Small intestine (tissue), 7 donors: Measurements from ENCODE around the gene SSTR5. TPM values are rescaled to one million over a fixed set of nuclear protein-coding genes. Genes with fewer than 3 reads are reported as not detected.

Experiments used
- DNase-seq, 2 donors: peaks; one replicate each; pipeline versions ENCODE4 v3.0.0 to v3.0.0-alpha.2; 2013
- FAIRE-seq: peaks from 2 replicates; lab custom pipeline; 2012; peaks lifted over from hg19 to GRCh38; lab: Jason Lieb, UNC
- H3K27ac ChIP-seq, 3 donors: one replicate each; pipeline ENCODE4 v1.5.1; 2013; ENCODE audit warnings: low read length in 2 of 3, mild to moderate bottlenecking in 2 of 3, control low read depth in 1 of 3, inconsistent platforms in 1 of 3, low read depth in 1 of 3, moderate library complexity in 1 of 3
- H3K27me3 ChIP-seq, 3 donors: one replicate each; pipeline ENCODE4 v1.6.1; 2013; ENCODE audit warnings: low read length in 3 of 3, inconsistent platforms in 1 of 3; ENCODE audit not compliant: control insufficient read depth in 3 of 3, insufficient read depth in 3 of 3
- H3K36me3 ChIP-seq, 3 donors: one replicate each; pipeline ENCODE4 v1.6.1; 2013; ENCODE audit warnings: low read length in 3 of 3, inconsistent platforms in 1 of 3, low read depth in 1 of 3, mild to moderate bottlenecking in 1 of 3, moderate library complexity in 1 of 3; ENCODE audit not compliant: control insufficient read depth in 3 of 3, insufficient read depth in 2 of 3
- H3K4me1 ChIP-seq, 3 donors: one replicate each; pipeline ENCODE4 v1.6.1; 2013; ENCODE audit warnings: low read length in 2 of 3, inconsistent platforms in 1 of 3, low read depth in 1 of 3, mild to moderate bottlenecking in 1 of 3, moderate library complexity in 1 of 3; ENCODE audit not compliant: control insufficient read depth in 3 of 3, insufficient read depth in 2 of 3
- H3K4me3 ChIP-seq, 3 donors: one replicate each; pipeline ENCODE4 v1.5.1; 2013; ENCODE audit warnings: low read length in 3 of 3, control low read depth in 1 of 3, inconsistent platforms in 1 of 3, low read depth in 1 of 3, mild to moderate bottlenecking in 1 of 3, moderate library complexity in 1 of 3
- H3K9me3 ChIP-seq, 2 donors: one replicate each; pipeline ENCODE4 v1.6.1; 2013; ENCODE audit warnings: low read depth in 1 of 2, low read length in 1 of 2; ENCODE audit not compliant: control insufficient read depth in 2 of 2, insufficient read depth in 1 of 2
- WGBS, 3 donors: extraction: QIAGEN DNeasy Blood & Tissue Kit; methylation state at CpG; one replicate each; pipeline ENCODE4 v1.1.7; 2013; 5-methylcytosine and 5-hydroxymethylcytosine counted together
- polyA plus RNA-seq, 4 donors: library from polyadenylated mRNA; stranded (reverse) in 3 of 4; unstranded in 1 of 4; fragments of 200-250 nt in 3 of 4; fragments of 120-200 nt in 1 of 4; gene quantifications; one replicate each; pipeline versions ENCODE4 v1.2.1 to v1.2.3, GENCODE V29; 2013
- donor health status: healthy with polysubstance abuse.
- donor health status: control.
- donor health status: control.
- donor health status: Bipolar disorder and iron deficiency.
- donor health status: healthy.

Gene SSTR5
- polyA plus RNA-seq, 4 donors = 0.24 to 0.87 TPM; not detected in 2

DNA sequence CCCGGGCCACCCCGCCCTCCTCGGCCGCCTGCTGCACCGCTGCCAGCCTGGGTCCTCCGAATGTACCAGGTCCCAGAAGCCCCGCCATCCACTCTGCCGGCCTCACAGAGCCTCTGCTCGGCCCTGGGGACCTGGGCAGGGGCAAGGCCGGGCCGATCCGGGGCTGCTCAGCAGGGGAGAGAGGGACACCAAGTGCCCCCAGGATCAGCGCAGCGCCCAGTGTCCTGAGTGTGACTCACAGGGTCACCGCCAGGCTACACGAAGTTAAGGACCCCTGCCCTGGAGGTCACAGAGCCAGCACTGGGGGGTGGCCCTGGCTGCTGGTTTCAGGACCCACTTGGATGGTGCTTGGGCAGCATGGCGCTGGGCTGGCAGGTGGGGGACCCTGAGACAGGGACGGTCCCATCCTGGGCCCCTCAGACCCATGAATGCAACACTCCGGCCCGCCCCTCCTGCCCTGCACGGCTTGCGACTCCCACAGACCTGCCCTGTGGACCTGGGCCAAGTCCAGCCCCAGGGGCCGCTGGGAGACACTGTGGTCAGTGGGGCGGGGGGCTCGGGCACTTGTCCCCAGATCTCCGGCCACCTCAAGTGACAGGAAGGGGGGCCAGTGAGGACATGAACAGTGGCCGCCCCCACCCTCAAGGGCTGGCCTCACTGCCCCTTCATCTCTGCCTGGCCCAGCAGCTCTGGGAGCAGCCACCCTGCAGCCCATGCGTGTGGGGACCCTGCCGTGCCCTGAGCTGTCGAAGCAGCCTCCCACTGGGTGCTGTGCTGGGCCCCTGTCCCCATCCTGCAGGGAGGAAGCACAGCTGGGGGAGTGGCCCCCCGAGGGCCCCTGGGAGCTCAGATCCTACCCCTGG, 23.2 kb upstream of the SSTR5 start:
- 38 to 76% (median 62%) methylated on average over 25 to 31 of the region's 31 CpGs for WGBS, 3 donors
- Histone ChIP-seq H3K27me3 (peaks cover 0 to 3% (median 0%) of the 10 kb centered on the region in 3 donors), H3K27ac (no peak overlapping the region), H3K9me3 (peaks cover 0 to 7% of the 10 kb centered on the region in 2 donors), H3K36me3 (no peaks in the 10 kb centered on the region), H3K4me3 (no peak overlapping the region), H3K4me1 (peaks cover 0 to 8% (median 0%) of the 10 kb centered on the region in 3 donors)
- DNase-seq (no peak), FAIRE-seq (no peak)

DNA sequence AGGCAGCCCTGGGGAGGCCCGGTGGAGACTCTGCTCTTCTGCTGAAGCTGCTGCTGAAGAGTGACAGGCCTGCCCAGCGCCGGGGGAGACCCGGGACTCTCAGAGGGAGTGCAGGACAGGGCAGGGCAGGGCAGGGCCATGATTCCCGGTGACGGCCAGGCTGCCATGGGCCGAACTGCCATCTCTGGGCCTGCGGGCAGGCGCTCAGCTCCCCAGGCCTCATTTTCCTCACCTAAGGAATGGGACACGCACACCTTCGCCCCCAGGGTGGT, 22.6 kb upstream of the SSTR5 start:
- Histone ChIP-seq H3K27ac (no peak overlapping the region), H3K36me3 (no peaks in the 10 kb centered on the region), H3K27me3 (peaks cover 0 to 3% (median 0%) of the 10 kb centered on the region in 3 donors), H3K9me3 (peaks cover 0 to 7% of the 10 kb centered on the region in 2 donors), H3K4me1 (peaks cover 0 to 8% (median 0%) of the 10 kb centered on the region in 3 donors), H3K4me3 (no peak overlapping the region)
- FAIRE-seq (no peak), DNase-seq (no peak)
- WGBS, 3 donors = 55 to 86% (median 74%) methylated on average over 11 of the region's 11 CpGs

DNA sequence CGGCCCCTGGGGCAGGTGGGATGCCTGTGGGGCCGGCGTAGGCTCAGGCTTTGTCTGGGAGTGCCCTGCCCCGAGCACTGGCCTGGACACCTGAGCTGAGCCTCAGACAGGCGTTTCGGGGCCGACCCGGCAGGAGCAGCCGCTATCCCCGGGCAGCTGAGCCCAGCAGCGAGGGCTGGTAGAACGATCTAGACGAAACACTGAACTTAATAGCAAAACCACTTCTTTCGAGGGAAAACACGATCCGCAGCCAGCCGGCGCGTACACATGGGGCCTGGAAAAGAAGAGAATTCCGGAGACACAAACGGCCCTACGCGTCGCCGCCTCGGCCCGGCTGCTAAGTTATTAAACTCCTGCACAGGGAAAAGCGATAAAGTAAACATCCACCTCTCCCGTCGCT, 22.0 kb upstream of the SSTR5 start:
- no peak for FAIRE-seq
- peaks cover 0 to 7% of the 10 kb centered on the region in 2 donors for H3K9me3 ChIP-seq
- no peak overlapping the region for H3K27ac ChIP-seq
- peaks cover 0 to 3% (median 0%) of the 10 kb centered on the region in 3 donors for H3K27me3 ChIP-seq
- peaks cover 0 to 8% (median 0%) of the 10 kb centered on the region in 3 donors for H3K4me1 ChIP-seq
- no peaks in the 10 kb centered on the region for H3K36me3 ChIP-seq
- no peak overlapping the region for H3K4me3 ChIP-seq
- WGBS, 3 donors = 73 to 79% (median 75%) methylated on average over 30 of the region's 30 CpGs
- DNase-seq = no peak

DNA sequence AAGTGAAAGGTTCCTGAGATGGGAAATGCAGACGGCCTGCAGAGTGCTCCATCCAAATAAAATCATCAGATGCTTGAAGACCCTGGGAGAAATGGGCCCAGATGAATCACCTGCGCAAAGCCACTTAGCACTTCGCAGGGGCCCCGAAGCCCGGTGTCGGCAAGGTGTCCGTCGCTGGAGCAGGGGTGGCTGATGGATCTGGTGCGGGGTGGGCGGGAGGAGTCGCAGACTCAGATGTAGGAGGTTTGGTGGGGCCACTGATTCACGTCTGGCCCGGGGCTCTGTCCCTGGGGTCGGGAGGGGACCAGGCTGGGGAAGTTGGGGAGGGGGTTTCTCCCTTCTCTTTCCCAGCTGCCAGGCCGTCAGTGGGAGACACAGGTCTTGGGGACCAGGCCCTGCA, 21.6 kb upstream of the SSTR5 start:
- Histone ChIP-seq H3K4me3 (no peak overlapping the region), H3K27ac (no peak overlapping the region), H3K4me1 (peaks cover 0 to 8% (median 0%) of the 10 kb centered on the region in 3 donors), H3K9me3 (peaks cover 0 to 7% of the 10 kb centered on the region in 2 donors), H3K27me3 (peaks cover 0 to 3% (median 0%) of the 10 kb centered on the region in 3 donors), H3K36me3 (no peaks in the 10 kb centered on the region)
- WGBS, 3 donors = 78 to 80% (median 79%) methylated on average over 15 of the region's 15 CpGs
- DNase-seq = no peak
- no peak for FAIRE-seq

DNA sequence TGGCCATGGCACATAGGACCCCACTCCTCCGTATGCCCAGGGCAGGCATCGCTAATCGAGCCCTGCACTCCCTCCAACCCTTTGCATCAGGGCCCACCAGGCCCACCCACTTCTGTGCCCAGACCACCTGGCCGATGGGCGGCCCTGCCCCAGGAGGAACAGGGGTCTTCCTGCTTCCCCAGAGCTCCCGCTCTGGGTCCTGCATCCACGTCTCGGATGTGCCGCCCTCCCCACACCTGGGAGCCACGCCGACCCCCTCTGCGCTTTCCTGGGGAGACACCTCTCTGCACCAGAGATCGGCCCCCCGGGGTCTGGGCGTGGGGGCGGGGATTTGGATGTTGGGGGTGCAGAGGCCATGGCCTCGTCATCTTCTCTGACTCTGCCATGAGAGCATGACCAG, 21.1 kb upstream of the SSTR5 start:
- no peak for FAIRE-seq
- Histone ChIP-seq H3K4me1 (peaks cover 0 to 8% (median 0%) of the 10 kb centered on the region in 3 donors), H3K4me3 (no peak overlapping the region), H3K9me3 (peaks cover 0 to 11% of the 10 kb centered on the region in 2 donors), H3K27ac (no peak overlapping the region), H3K27me3 (peaks cover 0 to 3% (median 0%) of the 10 kb centered on the region in 3 donors), H3K36me3 (no peaks in the 10 kb centered on the region)
- no peak for DNase-seq
- 89 to 91% (median 91%) methylated on average over 16 to 17 of the region's 17 CpGs for WGBS, 3 donors

DNA sequence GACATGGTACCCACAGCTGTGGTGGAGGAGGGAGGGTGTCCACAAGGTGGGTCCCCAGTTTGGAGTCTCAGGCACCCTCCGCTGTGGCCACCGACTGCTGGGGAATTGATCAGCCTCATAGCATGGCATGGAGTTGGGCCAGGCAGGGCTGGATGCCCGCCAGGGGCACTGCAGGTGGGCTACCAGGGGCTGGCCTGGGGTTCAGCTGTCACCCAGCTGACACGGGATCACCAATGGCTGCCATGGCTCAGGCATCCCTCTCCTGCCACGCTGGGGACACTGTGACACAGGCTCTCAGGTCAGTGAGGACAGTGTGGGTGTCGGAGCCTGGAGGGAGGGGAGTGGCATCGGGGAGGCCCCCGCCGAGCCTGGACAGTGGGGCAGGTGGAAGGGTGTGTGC, 19.8 kb upstream of the SSTR5 start:
- peaks cover 0 to 3% (median 0%) of the 10 kb centered on the region in 3 donors for H3K27me3 ChIP-seq
- WGBS, 3 donors = 68 to 88% (median 69%) methylated on average over 6 to 9 of the region's 9 CpGs
- H3K36me3 ChIP-seq = no peaks in the 10 kb centered on the region
- FAIRE-seq (no peak), DNase-seq (no peak)
- no peak overlapping the region for H3K27ac ChIP-seq
- no peak overlapping the region for H3K4me3 ChIP-seq
- peaks cover 0 to 18% of the 10 kb centered on the region in 2 donors for H3K9me3 ChIP-seq
- H3K4me1 ChIP-seq = peaks cover 0 to 8% (median 0%) of the 10 kb centered on the region in 3 donors

DNA sequence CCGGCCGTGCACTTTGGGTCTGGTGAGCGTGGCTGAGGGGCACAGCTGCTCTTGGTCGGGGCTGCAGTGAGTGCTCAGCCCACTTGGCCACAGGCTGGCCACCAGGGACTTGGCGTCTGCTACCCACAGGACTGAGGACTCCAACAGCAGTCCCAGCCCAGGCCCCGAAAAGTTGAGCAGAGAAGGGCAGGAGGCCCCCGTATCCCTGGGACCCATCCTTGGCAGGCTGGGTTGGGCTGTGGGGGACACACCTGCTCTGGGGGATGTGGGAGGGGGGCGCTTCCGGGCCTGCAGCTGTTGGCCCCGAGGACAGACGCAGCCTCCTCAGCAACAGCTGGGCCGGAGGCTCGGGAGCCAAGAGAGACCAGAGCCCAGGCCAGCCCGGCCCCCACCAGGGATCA, 19.4 kb upstream of the SSTR5 start:
- Histone ChIP-seq H3K27me3 (peaks cover 0 to 3% (median 0%) of the 10 kb centered on the region in 3 donors), H3K9me3 (peaks cover 0 to 18% of the 10 kb centered on the region in 2 donors), H3K36me3 (no peaks in the 10 kb centered on the region), H3K27ac (no peak overlapping the region), H3K4me3 (no peak overlapping the region), H3K4me1 (peaks cover 0 to 8% (median 0%) of the 10 kb centered on the region in 3 donors)
- FAIRE-seq = no peak
- 53 to 63% (median 57%) methylated on average over 9 to 14 of the region's 14 CpGs for WGBS, 3 donors
- DNase-seq = no peak

DNA sequence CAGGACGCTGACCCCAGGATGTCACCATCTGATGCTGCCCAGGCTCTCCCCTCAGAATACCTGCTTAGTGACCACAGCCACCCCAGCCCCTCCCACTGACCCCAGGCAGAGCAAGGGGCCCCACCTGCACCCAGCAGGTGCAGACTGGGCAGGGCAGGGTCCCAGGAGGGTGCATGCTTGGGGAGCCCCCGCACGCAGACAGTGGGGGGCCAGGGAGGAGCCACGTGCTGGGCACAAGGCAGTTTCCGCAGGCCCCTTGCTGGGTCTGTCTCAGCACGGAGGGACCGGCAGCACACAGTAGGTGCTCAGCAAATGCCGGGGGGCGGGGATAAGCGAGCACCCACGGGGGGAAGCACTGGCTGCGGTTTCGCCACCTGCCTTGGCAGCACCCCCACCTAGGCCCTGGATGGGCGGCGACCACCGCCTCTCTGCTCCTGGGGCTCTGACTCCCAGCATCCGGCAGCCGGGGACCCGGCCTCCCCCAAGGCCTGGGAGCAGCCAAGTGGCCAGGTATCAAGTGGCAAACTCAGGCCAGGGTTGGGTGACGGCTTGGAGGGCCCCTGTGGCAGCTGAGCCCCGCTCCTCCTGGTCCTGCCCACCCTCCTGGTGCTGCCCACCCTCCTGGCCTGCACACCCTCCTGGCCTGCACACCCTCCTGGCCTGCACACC, 18.7 kb upstream of the SSTR5 start:
- Histone ChIP-seq H3K36me3 (no peaks in the 10 kb centered on the region), H3K27me3 (peaks cover 0 to 3% (median 0%) of the 10 kb centered on the region in 3 donors), H3K27ac (no peak overlapping the region), H3K9me3 (peaks cover 0 to 22% of the 10 kb centered on the region in 2 donors), H3K4me3 (no peak overlapping the region), H3K4me1 (peaks cover 0 to 3% (median 0%) of the 10 kb centered on the region in 3 donors)
- FAIRE-seq (no peak), DNase-seq (no peak)
- WGBS, 3 donors = 70 to 85% (median 78%) methylated on average over 11 to 21 of the region's 21 CpGs
